CD4-positive, alpha-beta T cell treated with Interleukin-10 for 1 hour (primary cell): ENCODE data around the gene HOXC9.

Experiments
- DNase-seq: peaks from one replicate; pipeline ENCODE4 v3.0.0-alpha.2; 2020

The HOXC9 gene

GRCh38 chr12:53989227-53990113 lies 10.5 kb upstream of the HOXC9 start:
- peak; percentile 44 for DNase-seq

- no peak for DNase-seq
Measured at GRCh38 chr12:53990311-53991076, 9.5 kb upstream of the HOXC9 start.

GRCh38 chr12:53991077-53991460 lies 8.9 kb upstream of the HOXC9 start:
- DNase-seq: no peak

DNA sequence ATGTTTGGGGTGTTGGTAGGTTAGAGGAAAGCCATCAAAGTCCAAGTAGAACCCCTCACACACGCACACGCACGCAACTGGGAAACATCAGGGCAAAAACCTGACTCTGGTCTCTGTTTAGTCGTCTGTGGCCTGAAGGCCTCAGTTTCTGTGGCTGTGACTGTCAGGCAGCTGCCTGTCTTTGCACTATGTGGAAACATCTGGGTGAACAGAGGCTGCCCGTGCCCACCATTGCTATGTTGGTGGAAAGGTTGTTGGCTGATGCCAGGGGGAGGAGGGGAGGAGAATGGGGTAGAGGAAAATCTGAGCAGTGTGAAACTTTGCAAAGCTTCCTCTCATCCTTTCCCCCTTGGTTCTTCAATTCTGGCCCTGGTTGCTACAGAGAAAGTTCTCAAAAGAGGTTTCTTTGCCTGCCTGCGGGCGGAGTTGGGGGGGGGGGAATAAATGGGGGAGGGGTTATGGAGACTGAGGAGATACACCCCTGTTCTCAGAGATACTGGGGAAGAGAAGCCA lies 7.5 kb upstream of the HOXC9 start:
- no peak for DNase-seq

- no peak for DNase-seq
Measured at GRCh38 chr12:53993162-53994008, 6.6 kb upstream of the HOXC9 start.

GRCh38 chr12:53994009-53994263 lies 6.0 kb upstream of the HOXC9 start:
- DNase-seq: no peak

DNA sequence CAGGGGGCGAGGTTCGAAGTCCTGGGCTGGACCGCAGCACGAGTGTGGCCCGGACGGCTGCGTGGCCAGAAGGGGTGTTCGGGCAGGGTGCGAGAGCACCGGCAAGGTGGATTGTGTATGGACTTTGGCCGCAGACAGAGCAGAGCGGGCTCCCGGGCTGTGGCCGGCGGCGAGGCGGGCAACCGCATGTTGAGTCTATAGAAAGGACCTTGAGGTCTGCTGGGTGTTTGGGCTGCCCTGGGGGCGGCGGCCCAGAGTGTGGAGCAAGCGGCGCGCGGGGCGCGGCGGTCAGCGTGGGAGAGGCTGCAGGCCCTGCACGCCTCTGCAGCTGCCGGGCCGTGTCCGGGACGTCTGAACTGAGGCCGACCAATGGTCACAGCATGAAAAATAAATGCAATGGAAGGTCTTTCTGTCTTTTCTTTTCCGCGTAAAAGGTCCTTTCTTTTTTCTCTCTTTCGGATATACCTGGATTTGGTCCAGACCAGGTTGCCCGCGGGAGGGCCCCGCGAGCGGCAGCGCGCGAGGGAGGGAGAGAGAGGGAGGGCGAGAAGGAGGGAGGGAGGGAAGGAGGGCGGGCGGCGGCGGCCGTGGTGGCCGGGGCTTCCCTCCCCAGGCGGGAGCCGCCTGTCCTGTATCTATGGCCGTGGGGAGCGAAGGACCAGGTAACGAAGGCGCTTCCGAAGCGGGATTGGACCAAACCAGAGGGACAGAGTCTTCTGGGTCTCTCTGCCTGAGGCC lies 5.5 kb upstream of the HOXC9 start:
- no peak for DNase-seq

DNA sequence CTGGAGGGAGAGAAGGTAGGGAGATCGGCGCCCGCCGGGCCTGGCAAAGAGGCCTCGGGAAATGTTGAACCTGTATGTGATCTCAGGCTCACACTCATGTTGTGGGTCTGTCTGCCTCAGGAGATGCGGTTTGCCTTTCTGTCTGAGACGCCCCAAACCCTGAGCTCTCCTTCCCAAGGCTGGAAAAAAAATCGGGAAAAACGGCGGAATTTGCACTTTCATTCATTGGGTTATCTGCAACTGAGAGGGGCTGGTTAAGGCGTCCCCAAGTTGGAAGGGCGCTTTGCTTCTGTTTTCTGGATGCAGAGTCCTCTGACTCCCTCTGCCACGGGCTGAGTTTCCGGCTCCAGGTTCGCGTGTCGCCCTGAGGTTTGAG lies 5.0 kb upstream of the HOXC9 start:
- no peak for DNase-seq

GRCh38 chr12:53995378-53996239 lies 4.4 kb upstream of the HOXC9 start:
- no peak for DNase-seq

DNA sequence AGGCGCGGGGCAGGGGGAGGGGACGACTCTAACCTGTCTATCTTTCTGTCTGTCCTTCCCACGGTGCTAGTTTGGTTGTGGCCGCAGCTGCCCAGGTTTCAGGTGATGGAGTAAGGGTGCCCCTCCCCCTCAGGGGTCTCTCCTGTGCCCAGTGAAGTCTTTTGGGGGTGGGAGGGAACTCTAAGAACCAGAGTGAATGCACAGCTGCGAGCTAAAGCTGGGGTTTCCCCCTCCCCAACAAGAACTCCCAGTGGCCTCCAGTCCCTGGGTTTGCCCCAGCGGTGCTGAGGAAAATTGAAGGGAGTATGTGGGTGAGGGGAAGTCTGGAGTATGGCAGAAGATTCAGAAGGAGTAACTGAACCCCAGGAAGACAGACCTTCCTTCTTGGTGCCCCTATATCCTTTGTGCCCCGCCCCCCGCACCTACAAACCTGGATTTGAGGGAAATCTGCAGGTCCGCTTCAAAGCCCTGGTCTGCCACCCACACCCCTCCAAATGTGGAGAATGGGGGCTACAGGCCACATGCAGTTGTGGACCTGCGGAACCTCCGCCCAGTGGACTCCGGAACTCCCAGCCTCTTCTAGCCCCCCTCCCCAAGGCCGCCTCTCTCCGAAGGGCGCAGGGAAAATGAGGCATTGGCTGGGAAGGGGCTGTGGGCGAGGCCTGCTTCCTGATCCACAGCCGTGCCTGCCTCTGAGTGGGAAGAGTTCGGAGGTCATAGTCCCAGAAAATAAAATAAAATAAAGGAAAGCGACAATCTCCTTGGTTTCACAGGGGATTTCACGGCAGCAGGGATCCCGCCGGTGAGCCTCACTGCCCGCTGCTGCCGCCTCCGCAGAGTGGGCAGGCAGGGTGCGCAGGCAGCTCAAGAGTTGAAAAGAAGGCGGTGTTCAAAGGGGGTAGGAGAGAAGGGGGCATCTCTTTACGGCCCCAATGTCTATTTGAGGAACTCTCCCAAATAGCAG lies 3.4 kb upstream of the HOXC9 start:
- DNase-seq: no peak

DNA sequence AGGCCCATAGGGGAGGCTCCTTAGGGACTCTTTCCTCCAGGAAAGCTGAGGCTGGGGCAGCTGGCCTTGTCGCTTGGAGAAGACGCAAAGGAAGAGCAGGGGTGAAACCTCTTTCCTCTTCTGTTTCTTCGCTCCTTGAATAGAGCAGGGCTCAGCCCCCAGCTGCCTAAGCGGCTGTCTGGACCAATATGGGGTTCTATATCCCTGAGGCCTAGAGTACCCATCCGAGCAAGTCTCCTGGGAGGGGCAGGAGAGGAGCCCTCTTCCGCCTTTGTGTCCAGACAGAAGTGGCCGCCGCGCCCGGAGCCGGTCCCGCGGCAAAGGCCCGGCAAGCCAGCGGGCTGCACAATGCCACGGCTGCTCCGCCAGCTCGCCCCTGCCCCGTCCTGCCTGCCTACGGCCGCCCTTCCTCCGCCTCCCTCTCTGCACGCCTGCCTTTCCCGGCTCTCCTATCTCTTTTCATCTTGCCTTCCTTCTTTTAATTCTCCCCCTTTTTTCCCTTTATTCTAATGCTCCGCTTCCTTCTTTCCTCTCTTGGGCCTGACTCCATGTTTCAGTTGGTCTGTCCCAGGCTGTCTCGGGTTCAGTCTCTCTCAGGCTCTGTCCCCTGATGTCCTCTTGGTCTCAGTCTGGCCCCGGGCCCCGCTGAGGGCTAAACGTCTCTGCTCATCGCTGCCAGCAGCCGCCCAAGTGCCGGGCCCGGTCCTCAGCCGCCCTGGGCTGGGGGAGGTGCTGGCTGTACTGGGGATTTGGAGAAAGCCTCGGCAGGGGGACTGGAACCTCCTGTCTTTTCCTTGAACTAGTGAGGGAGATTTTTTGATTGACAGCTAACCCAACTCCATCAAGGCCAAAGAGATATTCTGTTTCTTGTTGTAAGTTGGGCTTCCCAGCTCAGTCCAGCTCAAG lies 2.5 kb upstream of the HOXC9 start:
- DNase-seq: no peak

- no peak for DNase-seq
Measured at GRCh38 chr12:53998110-53998899, 1.7 kb upstream of the HOXC9 start.

DNA sequence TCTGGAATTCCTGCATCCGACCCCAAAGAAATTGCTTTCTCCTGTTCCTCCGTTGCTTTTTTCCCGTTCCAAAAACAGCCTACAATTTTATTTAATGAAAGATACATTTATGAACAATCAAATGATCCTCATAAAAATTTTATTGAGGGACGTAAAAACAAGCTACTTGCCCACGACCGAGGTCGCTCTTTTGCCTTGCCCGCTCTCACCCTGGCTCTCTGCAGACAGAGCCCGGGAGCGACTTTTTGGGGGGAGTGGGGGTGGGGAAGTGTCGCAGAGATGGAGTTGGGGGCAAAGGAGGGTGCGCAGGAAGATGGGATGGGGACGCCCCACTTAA lies 1.1 kb upstream of the HOXC9 start:
- DNase-seq: no peak

DNA sequence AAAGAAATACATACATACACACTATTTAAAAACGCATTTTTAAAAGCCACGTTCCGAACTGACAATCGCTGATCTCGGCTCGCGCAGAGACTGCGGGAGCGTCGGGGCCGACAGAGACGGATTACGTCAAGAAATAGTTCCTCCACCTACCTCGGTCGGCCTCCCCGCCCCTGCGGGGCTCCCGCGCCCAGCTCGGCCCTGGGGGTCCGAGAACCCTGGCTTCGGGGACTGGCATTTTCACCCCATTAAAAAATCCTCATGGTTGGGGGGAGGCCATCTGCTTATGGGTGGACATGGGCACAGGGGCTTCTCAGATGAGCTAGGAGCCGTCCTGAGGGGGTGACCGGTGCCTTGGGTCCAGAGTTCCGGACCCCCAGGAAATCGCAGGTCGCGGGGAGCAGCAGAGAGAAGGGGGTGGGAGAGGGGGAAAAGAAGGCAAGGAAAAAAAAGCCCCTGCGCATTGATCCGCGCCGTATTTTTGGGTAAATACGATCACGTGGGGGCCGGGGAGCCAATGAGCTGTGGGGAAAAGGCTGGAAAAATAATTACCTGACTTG lies 324 bp upstream of the HOXC9 start:
- DNase-seq: no peak

DNA sequence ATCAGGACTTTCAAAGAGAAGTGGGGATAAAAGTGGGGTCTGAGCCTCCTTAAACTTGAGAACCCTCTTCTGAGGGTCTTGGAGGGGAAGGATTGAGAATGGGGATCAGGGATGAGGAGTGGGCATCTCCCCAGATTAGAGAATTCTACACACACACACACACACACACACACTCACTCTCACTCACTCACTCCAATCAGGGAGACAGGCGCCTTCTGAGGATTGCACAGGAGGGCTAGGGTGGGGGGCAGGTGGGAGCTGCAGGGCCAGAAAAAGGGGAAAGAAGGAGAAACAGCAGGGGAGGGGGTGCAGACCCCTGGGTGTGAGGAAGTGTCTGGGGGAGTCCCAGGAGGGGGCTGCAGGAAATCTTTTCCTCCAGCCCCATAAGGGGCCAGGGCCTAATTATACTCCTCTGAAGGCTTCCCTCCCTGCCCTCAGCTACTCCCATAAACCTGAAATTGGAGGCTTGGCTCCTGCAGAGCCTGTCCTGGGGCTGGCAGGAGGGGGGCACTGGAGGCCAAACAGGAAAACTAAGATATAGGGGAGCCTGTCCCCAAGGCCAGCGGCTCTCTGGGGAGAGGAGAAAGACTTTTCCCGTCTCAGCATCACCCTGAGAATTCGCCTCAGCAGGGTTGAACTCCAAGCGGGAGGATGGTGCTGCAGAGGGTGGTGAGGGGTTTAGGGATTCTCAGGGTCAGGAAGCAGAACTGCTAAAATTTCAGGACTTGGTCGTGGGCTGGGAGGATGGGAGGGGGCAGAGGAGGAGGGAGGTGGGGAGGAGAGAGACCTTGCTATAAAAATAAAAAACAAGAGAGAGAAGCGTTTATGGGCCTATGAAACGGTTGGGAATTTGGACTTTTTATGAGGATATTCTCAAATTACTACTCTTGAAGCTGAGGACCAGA lies 1.6 kb downstream of the HOXC9 start:
- DNase-seq: no peak

DNA sequence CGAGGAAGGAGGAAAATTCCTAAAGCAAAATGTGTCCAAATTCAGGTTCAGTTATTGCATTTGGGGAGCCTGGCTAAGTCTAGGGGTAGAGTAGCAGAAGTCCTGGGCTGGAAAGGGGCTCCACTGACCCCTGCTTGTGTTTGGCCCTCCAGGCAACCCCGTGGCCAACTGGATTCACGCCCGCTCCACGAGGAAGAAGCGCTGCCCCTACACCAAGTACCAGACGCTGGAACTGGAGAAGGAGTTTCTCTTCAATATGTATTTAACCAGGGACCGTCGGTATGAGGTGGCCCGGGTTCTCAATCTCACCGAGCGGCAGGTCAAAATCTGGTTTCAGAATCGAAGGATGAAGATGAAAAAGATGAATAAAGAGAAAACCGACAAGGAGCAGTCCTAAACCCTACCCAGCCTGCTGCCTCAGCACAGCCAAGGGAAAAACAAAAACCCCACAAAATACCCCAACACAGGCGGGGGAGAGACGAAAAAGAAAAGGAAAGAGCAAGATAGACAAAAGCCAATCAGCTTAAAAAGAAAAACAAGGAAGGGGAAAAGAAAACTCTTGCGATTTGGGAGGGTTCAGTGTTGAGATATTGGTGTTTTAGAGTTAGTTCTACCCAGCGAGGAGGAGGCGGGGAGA lies 2.4 kb downstream of the HOXC9 start:
- no peak for DNase-seq

- DNase-seq: no peak
Measured at GRCh38 chr12:54002915-54003389, 3.0 kb downstream of the HOXC9 start.
